ENCODE results near the gene PAX4. TPM values are rescaled to one million over a fixed set of nuclear protein-coding genes. Genes with fewer than 3 reads are reported as not detected.
A peak's percentile ranks its signal among the peaks of the same experiment; 100 is the strongest.

Gene PAX4
- total and polyA plus RNA-seq, 9 of the 15 experiments (the other 6 are each of a cell fraction or from before 2014, with no cell fraction given) = not detected

DNA sequence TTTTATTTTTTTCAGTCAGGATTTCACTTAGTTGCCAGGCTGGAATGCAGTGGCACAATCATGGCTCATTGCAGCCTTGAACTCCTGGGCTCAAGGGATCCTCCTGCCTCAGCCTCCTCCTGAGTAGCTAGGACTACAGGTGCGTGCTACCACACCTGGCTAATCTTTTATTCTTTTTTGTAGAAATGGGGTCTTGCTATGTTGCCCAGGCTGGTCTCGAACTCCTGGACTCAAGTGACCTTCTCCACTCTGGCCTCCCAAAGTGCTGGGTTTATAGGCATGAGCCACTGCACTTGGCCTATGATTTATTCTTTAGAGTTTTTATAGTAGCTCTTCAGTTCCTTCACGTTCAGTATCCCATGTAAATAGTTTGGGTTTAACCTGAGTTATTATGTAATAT, 39.6 kb upstream of the PAX4 start:
- no peak for ATAC-seq
- peaks cover 0 to 44% of the 10 kb centered on the region in 2 experiments; a peak in 3 of 5 replicates for H3K4me1 ChIP-seq (replicated peaks in 1 of 2; ENCODE audit: control insufficient read depth in 2 of 2, insufficient read depth in 2 of 2, low read length in 2 of 2)
- no peaks in the 10 kb centered on the region for H3K27me3 ChIP-seq (ENCODE audit: control insufficient read depth in 2 of 2, insufficient read depth in 2 of 2, low read length in 2 of 2)
- H3K36me3 ChIP-seq (ENCODE audit: control insufficient read depth, insufficient read depth, low read length) = peaks cover 89% of the 10 kb centered on the region
- peaks cover 100% of the 10 kb centered on the region for H3K79me2 ChIP-seq (ENCODE audit: control insufficient read depth, insufficient read depth, low read length)
- H3K4me3 ChIP-seq = no peak overlapping the region
- no peak overlapping the region for H3K9ac ChIP-seq (ENCODE audit: insufficient read depth in 1 of 2, low read depth in 2 of 2, low read length in 2 of 2)
- H3K4me2 ChIP-seq (ENCODE audit: insufficient read depth, low read length) = no peak overlapping the region
- CTCF ChIA-PET (ENCODE audit: low intra/inter-chr PET ratio) = no interaction called here
- POLR2A ChIA-PET = interaction anchor here (1.6 kb wide), 1 partner anchor 9 kb away, joined by 8 read pairs; no protein-coding TSS in a partner anchor
- DNase-seq (ENCODE audit: extremely low read depth in 1 of 4, low spot score in 3 of 4) = no peak
- peak; percentile 92 for TF ChIP-seq ZNF121 (CRISPR knock-in tag; conservative IDR thresholded peaks at IDR 0.05)
- TF ChIP-seq ZNF561 (CRISPR knock-in tag; conservative IDR thresholded peaks at IDR 0.05) = no peak
- FAIRE-seq = no peak
- peaks cover 61% of the 10 kb centered on the region for H4K20me1 ChIP-seq (replicated peaks; ENCODE audit: control insufficient read depth, insufficient read depth, low read length)
- H2AFZ ChIP-seq (ENCODE audit: low read depth, low read length) = no peak overlapping the region
- peaks cover 21% of the 10 kb centered on the region for H3K9me1 ChIP-seq (ENCODE audit: control insufficient read depth, insufficient read depth, low read length)
- intact Hi-C loops (cut with micrococcal nuclease) = no loop called here
- BruUV-seq (replicated peaks) = no TSS peak
- 85% methylated on average over 3 of the region's 3 CpGs for WGBS (ENCODE audit: insufficient coverage, low coverage, missing lambda C conversion rate)
- in situ Hi-C loops (cut with MboI) = no loop called here
- H3K9me3 ChIP-seq (replicated peaks; ENCODE audit: control insufficient read depth, insufficient read depth, low read depth, low read length) = no peaks in the 10 kb centered on the region
- H3K27ac ChIP-seq (ENCODE audit: extremely low read depth, low read depth, low read length) = no peak overlapping the region

DNA sequence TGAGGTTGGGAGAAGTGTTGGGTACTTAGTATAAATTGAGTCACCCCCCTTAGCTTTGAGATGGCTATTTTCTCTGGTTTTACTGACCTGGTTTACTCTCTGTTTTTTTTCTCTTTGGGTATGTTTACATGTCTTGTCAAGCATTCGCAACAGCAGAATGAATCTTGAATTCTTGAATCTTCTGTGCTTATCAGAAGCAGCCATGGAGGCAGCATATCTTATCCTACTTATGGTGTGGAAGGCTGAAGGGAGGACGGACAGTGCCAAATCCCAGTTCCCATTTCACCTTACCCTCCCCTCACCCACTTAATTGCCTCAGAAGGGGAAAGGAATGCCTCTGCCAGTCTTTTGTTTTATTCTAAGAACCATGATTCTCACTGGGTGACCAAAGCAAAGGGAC, 37.8 kb upstream of the PAX4 start:
- Histone ChIP-seq H3K9ac (ENCODE audit: insufficient read depth in 1 of 2, low read depth in 2 of 2, low read length in 2 of 2) (no peak overlapping the region; a peak in 1 of 4 replicates), H2AFZ (ENCODE audit: low read depth, low read length) (no peak overlapping the region), H3K36me3 (ENCODE audit: control insufficient read depth, insufficient read depth, low read length) (peaks cover 71% of the 10 kb centered on the region), H3K9me1 (ENCODE audit: control insufficient read depth, insufficient read depth, low read length) (peaks cover 21% of the 10 kb centered on the region), H3K27ac (ENCODE audit: extremely low read depth, low read depth, low read length) (peak overlapping the region; percentile 2; the same call in 1 of the 3 replicates), H3K4me2 (ENCODE audit: insufficient read depth, low read length) (peak overlapping the region; percentile 10; the same call in 1 of the 2 replicates), H4K20me1 (replicated peaks; ENCODE audit: control insufficient read depth, insufficient read depth, low read length) (peaks cover 63% of the 10 kb centered on the region), H3K4me3 (no peak overlapping the region), H3K4me1 (replicated peaks in 1 of 2; ENCODE audit: control insufficient read depth in 2 of 2, insufficient read depth in 2 of 2, low read length in 2 of 2) (peaks cover 16 to 51% of the 10 kb centered on the region in 2 experiments), H3K79me2 (ENCODE audit: control insufficient read depth, insufficient read depth, low read length) (peaks cover 96% of the 10 kb centered on the region), H3K9me3 (replicated peaks; ENCODE audit: control insufficient read depth, insufficient read depth, low read depth, low read length) (no peaks in the 10 kb centered on the region), H3K27me3 (ENCODE audit: control insufficient read depth in 2 of 2, insufficient read depth in 2 of 2, low read length in 2 of 2) (no peaks in the 10 kb centered on the region)
- 0% methylated on average over 2 of the region's 2 CpGs for WGBS (ENCODE audit: insufficient coverage, low coverage, missing lambda C conversion rate)
- BruUV-seq (replicated peaks) = no TSS peak
- DNase-seq (ENCODE audit: extremely low read depth in 1 of 4, low spot score in 3 of 4) (peak in 1 of 4 experiments; percentile 50), FAIRE-seq (peak; percentile 59), ATAC-seq (no peak)
- in situ Hi-C loops (cut with MboI) = no loop called here
- POLR2A ChIA-PET = interaction anchor here (1.5 to 3.4 kb wide), 2 partner anchors 11 to 30 kb away, joined by 3 to 17 read pairs; no protein-coding TSS in a partner anchor
- intact Hi-C loops (cut with micrococcal nuclease) = no loop called here
- CTCF ChIA-PET (ENCODE audit: low intra/inter-chr PET ratio) = no interaction called here
- peak; percentile 86 for TF ChIP-seq ARID1B (IDR thresholded peaks at IDR 0.05)
- peak; percentile 47 for TF ChIP-seq CCNT2 (IDR thresholded peaks at IDR 0.05; ENCODE audit: borderline replicate concordance, extremely low read depth, insufficient read length, low read depth, low read length)
- 0 out of 4 replicates have a peak, but pooled peaks of 1 of the 2 experiments have one; percentile 47 for TF ChIP-seq TBL1XR1 (IDR thresholded peaks at IDR 0.05; ENCODE audit: low read length in 2 of 2)
- peak; percentile 84 for TF ChIP-seq CBFA2T3 (IDR thresholded peaks at IDR 0.05)
- TF ChIP-seq HDAC1 (IDR thresholded peaks at IDR 0.05) = peak in 1 of 2 experiments; percentile 45; a peak in 1 of 4 replicates
- TF ChIP-seq PHF8 (IDR thresholded peaks at IDR 0.05; ENCODE audit: borderline replicate concordance, low read length) = no peak
- peak; percentile 50 to 60; a peak in 3 of 4 replicates for TF ChIP-seq KDM1A (IDR thresholded peaks at IDR 0.05)
- no peak for TF ChIP-seq SMARCE1 (IDR thresholded peaks at IDR 0.05)
- peak; percentile 15; the same call in 1 of the 2 replicates for TF ChIP-seq SP1 (CRISPR knock-in tag; IDR thresholded peaks at IDR 0.05)
- TF ChIP-seq SMARCA4 (IDR thresholded peaks at IDR 0.05) = peak; percentile 63
- no peak for TF ChIP-seq LARP7 (IDR thresholded peaks at IDR 0.05)
- no peak for TF ChIP-seq NR2C1 (IDR thresholded peaks at IDR 0.05)
- TF ChIP-seq NR2C1 (tag; IDR thresholded peaks at IDR 0.05) = no peak
- peak; percentile 60; the same call in 1 of the 2 replicates for TF ChIP-seq POLR2AphosphoS5 (IDR thresholded peaks at IDR 0.05; ENCODE audit: control insufficient read depth, insufficient read depth, low read depth, low read length)
- no peak for TF ChIP-seq ZBED1 (IDR thresholded peaks at IDR 0.05)
- no peak for TF ChIP-seq CAMTA2 (CRISPR knock-in tag; conservative IDR thresholded peaks at IDR 0.05)
- TF ChIP-seq ZNF263 (CRISPR knock-in tag; IDR thresholded peaks at IDR 0.05; ENCODE audit: borderline replicate concordance) = peak; percentile 70; the same call in 1 of the 2 replicates
- no peak for TF ChIP-seq DACH1 (IDR thresholded peaks at IDR 0.05; ENCODE audit: partially characterized antibody)
- TF ChIP-seq RCOR1 (IDR thresholded peaks at IDR 0.05; ENCODE audit: borderline replicate concordance in 1 of 2, low read depth in 2 of 2, low read length in 2 of 2) = peak; percentile 63 to 92; a peak in 3 of 4 replicates

Data from K562 (cell line).